PC-3 (cell line): ENCODE results near the gene FAM89B.

Source experiments
- CTCF ChIP-seq: fragments of 300-600 bp; sonication (generic); conservative IDR thresholded peaks from 2 replicates; pipeline ENCODE4 v1.5.1; 2017; ENCODE audit warnings: antibody characterized with exemption, low read depth, mild to moderate bottlenecking, low read length
- EZH2 ChIP-seq: fragments of 300-600 bp; sonication (generic); IDR thresholded peaks from one replicate; pipeline ENCODE4 v1.6.1; 2017; ENCODE audit warnings: antibody characterized with exemption, mild to moderate bottlenecking, low read length; ENCODE audit not compliant: unreplicated experiment
- EZH2phosphoT487 ChIP-seq: fragments of 300-600 bp; sonication (generic); IDR thresholded peaks from 2 replicates; pipeline ENCODE4 v1.6.1; 2018; ENCODE audit warnings: mild to moderate bottlenecking, antibody characterized with exemption, low read length, borderline replicate concordance

- no peak for TF ChIP-seq CTCF
- no peak for TF ChIP-seq EZH2phosphoT487
- no peak for TF ChIP-seq EZH2
Measured at GRCh38 chr11:65584106-65584505, 11.8 kb downstream of the FAM89B start.
